ENCODE results near the gene FANCC.

DNA sequence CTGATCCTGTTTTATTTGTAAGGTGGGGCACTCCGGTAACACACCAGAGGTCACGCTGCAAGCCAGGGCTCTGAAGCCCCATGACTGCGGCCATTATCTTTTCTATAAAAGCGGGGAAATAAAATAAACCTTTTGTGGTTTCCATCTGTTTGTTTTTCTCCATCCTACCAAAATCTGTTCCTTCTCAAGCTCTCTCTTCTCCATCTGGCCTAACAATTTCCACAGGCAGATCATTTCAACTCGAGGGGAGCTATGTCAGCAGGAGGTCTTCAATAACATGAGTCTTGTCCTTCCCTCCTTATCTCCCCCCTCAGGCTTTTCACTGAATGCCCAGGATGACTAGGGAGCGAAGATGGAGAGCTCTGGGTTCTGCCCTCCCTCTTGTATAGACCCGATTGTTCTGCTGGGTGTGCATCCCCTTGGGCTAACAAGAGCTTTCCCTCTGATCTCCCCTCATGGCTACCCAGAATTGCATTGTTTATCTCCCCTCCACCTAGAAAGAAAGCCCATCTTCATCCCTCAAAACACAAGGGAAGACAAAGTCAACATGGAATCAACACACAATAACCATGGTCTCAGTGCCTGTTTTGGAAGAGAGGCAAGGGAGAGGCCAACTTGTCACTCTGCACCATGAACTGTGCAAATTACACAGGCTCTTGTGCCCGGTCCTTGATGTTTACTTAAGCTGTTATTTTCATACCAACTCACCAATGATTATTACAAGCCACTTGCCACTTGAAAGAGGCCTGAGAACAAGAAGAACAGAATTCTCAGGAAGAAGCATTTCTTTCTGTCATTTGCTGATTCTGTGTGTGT, 187.8 kb downstream of the FANCC start:
- no peak for TF ChIP-seq CTCF (IDR thresholded peaks at IDR 0.05; ENCODE audit: insufficient read depth, low read depth, low read length)
- TF ChIP-seq EZH2 (IDR thresholded peaks at IDR 0.05; ENCODE audit: insufficient read depth, low read length) = no peak
